Sigmoid colon (tissue), 4 donors: ENCODE measurements around the gene TMEM132D.

Source experiments
- EP300 ChIP-seq, 4 donors: sonication (generic); formaldehyde crosslinking; IDR thresholded peaks; one replicate each; pipeline ENCODE4 v1.6.1; 2017; ENCODE audit warnings: antibody characterized with exemption in 4 of 4
- POLR2AphosphoS5 ChIP-seq, 4 donors: sonication (generic); formaldehyde crosslinking; IDR thresholded peaks; one replicate each; pipeline ENCODE4 v1.6.1; 2017; ENCODE audit warnings: antibody characterized with exemption in 4 of 4
- TF ChIP-seq, protein P1 (sequence below), 4 experiments: fragments of 450-650 bp in 3 of 4; fragments of 200-600 bp in 1 of 4; IDR thresholded peaks; one replicate each; pipeline ENCODE4 v1.5.1; 2016 to 2019; ENCODE audit warnings: antibody characterized with exemption in 4 of 4, mild to moderate bottlenecking in 3 of 4, moderate library complexity in 2 of 4

- TF ChIP-seq POLR2AphosphoS5 (IDR thresholded peaks at IDR 0.05): no peak
- TF ChIP-seq, protein P1, sequence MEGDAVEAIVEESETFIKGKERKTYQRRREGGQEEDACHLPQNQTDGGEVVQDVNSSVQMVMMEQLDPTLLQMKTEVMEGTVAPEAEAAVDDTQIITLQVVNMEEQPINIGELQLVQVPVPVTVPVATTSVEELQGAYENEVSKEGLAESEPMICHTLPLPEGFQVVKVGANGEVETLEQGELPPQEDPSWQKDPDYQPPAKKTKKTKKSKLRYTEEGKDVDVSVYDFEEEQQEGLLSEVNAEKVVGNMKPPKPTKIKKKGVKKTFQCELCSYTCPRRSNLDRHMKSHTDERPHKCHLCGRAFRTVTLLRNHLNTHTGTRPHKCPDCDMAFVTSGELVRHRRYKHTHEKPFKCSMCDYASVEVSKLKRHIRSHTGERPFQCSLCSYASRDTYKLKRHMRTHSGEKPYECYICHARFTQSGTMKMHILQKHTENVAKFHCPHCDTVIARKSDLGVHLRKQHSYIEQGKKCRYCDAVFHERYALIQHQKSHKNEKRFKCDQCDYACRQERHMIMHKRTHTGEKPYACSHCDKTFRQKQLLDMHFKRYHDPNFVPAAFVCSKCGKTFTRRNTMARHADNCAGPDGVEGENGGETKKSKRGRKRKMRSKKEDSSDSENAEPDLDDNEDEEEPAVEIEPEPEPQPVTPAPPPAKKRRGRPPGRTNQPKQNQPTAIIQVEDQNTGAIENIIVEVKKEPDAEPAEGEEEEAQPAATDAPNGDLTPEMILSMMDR (IDR thresholded peaks at IDR 0.05): no peak
- no peak for TF ChIP-seq EP300 (IDR thresholded peaks at IDR 0.05)
Measured at GRCh38 chr12:129294868-129295267, 609.0 kb downstream of the TMEM132D start.
